PC-9 (cell line): Measurements from ENCODE around the gene TIGD4. TPM values are rescaled to one million over a fixed set of nuclear protein-coding genes. Genes with fewer than 3 reads are reported as not detected.

Source experiments
- Bru-seq: library from RNA; stranded (reverse); fragments of 400-500 nt; gene quantifications from one replicate; lab custom pipeline; 2021; lab: Mats Ljungman, UMichigan
- BruChase-seq, 2 experiments: library from RNA; stranded (reverse); fragments of 400-500 nt; gene quantifications; one replicate each; lab custom pipeline; 2021; lab: Mats Ljungman, UMichigan
- BruUV-seq: library from RNA; stranded (reverse); fragments of 400-500 nt; replicated peaks from 2 replicates; lab custom pipeline; 2021; lab: Mats Ljungman, UMichigan
- CTCF ChIA-PET: fragments of 300-600 bp; sonication (Branson Sonifier 250); formaldehyde crosslinking; loops from one replicate; lab custom pipeline; 2022; ENCODE audit warnings: antibody characterized with exemption; lab: Charles Lee
- POLR2A ChIA-PET: fragments of 300-600 bp; sonication (Branson Sonifier 250); formaldehyde crosslinking; loops from one replicate; lab custom pipeline; 2022; ENCODE audit warnings: antibody characterized with exemption; ENCODE audit not compliant: unreplicated experiment; lab: Charles Lee
- DNase-seq, 2 experiments: peaks; one replicate each; pipeline versions ENCODE4 v3.0.0 to v3.0.0-alpha.2; 2015 to 2022; ENCODE audit warnings: mixed read lengths in 1 of 2
- H2AFZ ChIP-seq: fragments of 200-600 bp; sonication (generic); 2 replicates; pipeline ENCODE4 v1.8.1; 2017; ENCODE audit warnings: antibody characterized with exemption
- H3F3A ChIP-seq: fragments of 200-600 bp; sonication (generic); 2 replicates; pipeline ENCODE4 v1.8.1; 2017; ENCODE audit warnings: antibody characterized with exemption, mild to moderate bottlenecking, low read depth; ENCODE audit not compliant: insufficient read depth
- H3K27ac ChIP-seq: fragments of 200-600 bp; sonication (generic); 2 replicates; pipeline ENCODE4 v1.6.1; 2016; ENCODE audit warnings: mixed run types
- H3K27me3 ChIP-seq: fragments of 200-600 bp; sonication (generic); 2 replicates; pipeline ENCODE4 v1.6.1; 2016; ENCODE audit warnings: low read depth, mixed run types; ENCODE audit not compliant: insufficient read depth
- H3K36me3 ChIP-seq: fragments of 200-600 bp; sonication (generic); 2 replicates; pipeline ENCODE4 v1.6.1; 2016; ENCODE audit warnings: low read depth, mixed run types
- H3K4me1 ChIP-seq: fragments of 200-600 bp; sonication (generic); replicated peaks from 2 replicates; pipeline ENCODE4 v1.6.1; 2016; ENCODE audit warnings: mixed run types; ENCODE audit not compliant: insufficient read depth
- H3K4me2 ChIP-seq: fragments of 200-600 bp; sonication (generic); 2 replicates; pipeline ENCODE4 v1.6.1; 2017; ENCODE audit warnings: mixed run types
- H3K4me3 ChIP-seq: fragments of 200-600 bp; sonication (generic); 2 replicates; pipeline ENCODE4 v1.6.1; 2016; ENCODE audit warnings: mixed run types
- H3K79me2 ChIP-seq: fragments of 200-600 bp; sonication (generic); 2 replicates; pipeline ENCODE4 v1.6.1; 2017; ENCODE audit warnings: low read depth, mixed run types
- H3K9me2 ChIP-seq: fragments of 200-600 bp; sonication (generic); 2 replicates; pipeline ENCODE4 v1.8.1; 2017; ENCODE audit warnings: mild to moderate bottlenecking; ENCODE audit not compliant: insufficient read depth
- H3K9me3 ChIP-seq: fragments of 200-600 bp; sonication (generic); 2 replicates; pipeline ENCODE4 v1.8.1; 2016; ENCODE audit warnings: low read depth; ENCODE audit not compliant: insufficient read depth
- H4K20me1 ChIP-seq: fragments of 200-600 bp; sonication (generic); 2 replicates; pipeline ENCODE4 v1.8.1; 2017; ENCODE audit not compliant: insufficient read depth
- CTCF ChIP-seq: fragments of 200-600 bp; sonication (generic); conservative IDR thresholded peaks from 2 replicates; pipeline ENCODE4 v1.6.1; 2017; ENCODE audit warnings: mixed run types, antibody characterized with exemption, mild to moderate bottlenecking, moderate library complexity
- EZH2 ChIP-seq: fragments of 200-600 bp; sonication (generic); IDR thresholded peaks from 2 replicates; pipeline ENCODE4 v1.8.0; 2017; ENCODE audit warnings: antibody characterized with exemption, low read depth
- intact Hi-C: fragments of 100-400 bp; cut with micrococcal nuclease; formaldehyde crosslinking; loops from one replicate; pipeline ENCODE4 v1.10.0; 2022; ENCODE audit not compliant: unreplicated experiment
- long read RNA-seq: library from polyadenylated mRNA; stranded (forward); transcript quantifications from one replicate; pipeline ENCODE4 v2.0.0, GENCODE V29; 2022
- total RNA-seq: library from RNA; stranded (reverse); gene quantifications from 2 replicates; pipeline ENCODE4 v1.2.3, GENCODE V29; 2021

TIGD4 gene
- total RNA-seq (0.35 and 0.70 TPM in 2 replicates), Bru-seq, nascent RNA (percentile 44 among the genes with signal in this experiment), BruChase-seq, experiment 1, labeled RNA remaining after a 2-hour chase (percentile 47 among the genes with signal in this experiment), BruChase-seq, experiment 2, labeled RNA remaining after a 6-hour chase (percentile 38 among the genes with signal in this experiment)
- long read RNA-seq, partial matches to known transcripts: 0 of 1 reads
- long read RNA-seq, other reads (novel, unspliced or antisense): 0 of 1 reads

- POLR2A ChIA-PET: interaction anchor here (0.5 to 1.0 kb wide), 8 partner anchors 16 to 367 kb away, joined by 3 to 12 read pairs (median 4); no protein-coding TSS in a partner anchor
- CTCF ChIA-PET: interaction anchor here (1.3 kb wide), 1 partner anchor 279 kb away, joined by 3 read pairs; no protein-coding TSS in a partner anchor
- intact Hi-C loops: loop anchor here (5.0 kb wide), 1 partner anchor 348 kb away; no protein-coding TSS in a partner anchor
Observed at GRCh38 chr4:152779513-152780266, at the start of gene TIGD4, which contains the start of gene ARFIP1. Gene TIGD4, minus strand, starts transcription at chr4:152779730. Its CDS starts 8,726 bp downstream, at chr4:152771004. Gene ARFIP1, plus strand, starts transcription at chr4:152779954. Its CDS starts 49,680 bp downstream, at chr4:152829634.

GRCh38 chr4:152828122-152828521 is 48.6 kb upstream of the TIGD4 start:
- H3K27ac ChIP-seq: no peak overlapping the region
- no TSS peak for BruUV-seq
- H3K27me3 ChIP-seq: no peaks in the 10 kb centered on the region
- no peaks in the 10 kb centered on the region for H3K9me3 ChIP-seq
- no peak for TF ChIP-seq CTCF
- TF ChIP-seq EZH2: no peak
- intact Hi-C loops: no loop called here
- no peaks in the 10 kb centered on the region for H3F3A ChIP-seq
- H3K36me3 ChIP-seq: 0 out of 2 replicates have a peak, but pooled peaks cover under 1% of the 10 kb centered on the region
- ChIA-PET POLR2A (no interaction called here), CTCF (no interaction called here)
- no peaks in the 10 kb centered on the region for H3K79me2 ChIP-seq
- H4K20me1 ChIP-seq: no peaks in the 10 kb centered on the region
- no peak for DNase-seq
- no peak overlapping the region for H2AFZ ChIP-seq
- no peak overlapping the region for H3K4me2 ChIP-seq
- no peaks in the 10 kb centered on the region for H3K9me2 ChIP-seq
- H3K4me1 ChIP-seq: no peaks in the 10 kb centered on the region
- H3K4me3 ChIP-seq: no peak overlapping the region

More at GRCh38 chr4:152779513-152780266, at the start of gene TIGD4, which contains the start of gene ARFIP1:
- no peak for TF ChIP-seq CTCF
- no peak for TF ChIP-seq EZH2
- Histone ChIP-seq H3K27ac (peak within 1 kb of the TSS; percentile 71), H3K9me2 (no peaks in the 10 kb centered on the region), H2AFZ (peak within 1 kb of the TSS; percentile 97), H3K4me1 (peaks cover 24% of the 10 kb centered on the region; the same call in 1 of the 2 replicates), H3K4me3 (peak within 1 kb of the TSS; percentile 72), H3F3A (no peaks in the 10 kb centered on the region), H3K27me3 (no peaks in the 10 kb centered on the region), H3K79me2 (peaks cover 45% of the 10 kb centered on the region), H3K9me3 (no peaks in the 10 kb centered on the region), H3K4me2 (peak within 1 kb of the TSS; percentile 94), H3K36me3 (no peaks in the 10 kb centered on the region), H4K20me1 (no peaks in the 10 kb centered on the region; the same call in 1 of the 2 replicates)
- BruUV-seq: no TSS peak
- DNase-seq: peak; percentile 82 to 97

GRCh38 chr4:152825336-152825735 is 45.8 kb upstream of the TIGD4 start:
- Histone ChIP-seq H3K36me3 (no peaks in the 10 kb centered on the region), H3K4me1 (no peaks in the 10 kb centered on the region), H3K27ac (no peak overlapping the region), H3K4me2 (no peak overlapping the region), H2AFZ (no peak overlapping the region), H3K79me2 (no peaks in the 10 kb centered on the region), H3K4me3 (no peak overlapping the region), H3F3A (no peaks in the 10 kb centered on the region), H3K9me3 (no peaks in the 10 kb centered on the region; the same call in 1 of the 2 replicates), H3K27me3 (no peaks in the 10 kb centered on the region), H4K20me1 (no peaks in the 10 kb centered on the region), H3K9me2 (no peaks in the 10 kb centered on the region)
- TF ChIP-seq CTCF: no peak
- TF ChIP-seq EZH2: no peak
- ChIA-PET CTCF (no interaction called here), POLR2A (no interaction called here)
- intact Hi-C loops: no loop called here
- DNase-seq: no peak
- no TSS peak for BruUV-seq
